Sigmoid colon (tissue), 4 donors: ENCODE results near the gene PCNX3.

Experiments used
- POLR2A ChIP-seq, 2 donors: fragments of 450-650 bp; IDR thresholded peaks; one replicate each; pipeline ENCODE4 v1.6.1; 2016; ENCODE audit warnings: antibody characterized with exemption in 2 of 2, mild to moderate bottlenecking in 2 of 2, moderate library complexity in 2 of 2
- POLR2AphosphoS5 ChIP-seq, 4 donors: sonication (generic); formaldehyde crosslinking; IDR thresholded peaks; one replicate each; pipeline ENCODE4 v1.6.1; 2017; ENCODE audit warnings: antibody characterized with exemption in 4 of 4
- TF ChIP-seq, protein P1 (sequence below), 4 experiments: fragments of 450-650 bp in 3 of 4; fragments of 200-600 bp in 1 of 4; IDR thresholded peaks; one replicate each; pipeline ENCODE4 v1.5.1; 2016 to 2019; ENCODE audit warnings: antibody characterized with exemption in 4 of 4, mild to moderate bottlenecking in 3 of 4, moderate library complexity in 2 of 4

DNA sequence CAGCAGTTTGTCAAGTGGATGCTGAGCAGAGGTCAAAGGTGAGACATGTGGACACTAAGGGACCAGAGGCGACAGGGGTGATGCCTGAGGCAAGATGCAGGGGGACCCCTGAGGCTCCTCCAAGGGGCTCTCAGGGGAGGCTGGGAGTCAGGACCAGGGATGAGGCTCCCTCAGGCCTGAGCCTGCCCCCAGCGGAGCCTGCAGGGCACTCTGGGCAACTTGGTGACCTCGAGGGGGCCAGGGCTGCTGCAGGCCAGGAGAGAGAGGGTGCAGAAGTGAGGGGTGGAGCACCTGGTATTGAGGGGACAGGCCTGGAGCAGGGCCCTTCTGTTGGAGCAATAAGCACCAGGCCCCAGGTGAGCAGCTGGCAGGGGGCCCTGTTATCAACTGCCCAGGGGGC lies 33.6 kb upstream of the PCNX3 start:
- TF ChIP-seq, protein P1, sequence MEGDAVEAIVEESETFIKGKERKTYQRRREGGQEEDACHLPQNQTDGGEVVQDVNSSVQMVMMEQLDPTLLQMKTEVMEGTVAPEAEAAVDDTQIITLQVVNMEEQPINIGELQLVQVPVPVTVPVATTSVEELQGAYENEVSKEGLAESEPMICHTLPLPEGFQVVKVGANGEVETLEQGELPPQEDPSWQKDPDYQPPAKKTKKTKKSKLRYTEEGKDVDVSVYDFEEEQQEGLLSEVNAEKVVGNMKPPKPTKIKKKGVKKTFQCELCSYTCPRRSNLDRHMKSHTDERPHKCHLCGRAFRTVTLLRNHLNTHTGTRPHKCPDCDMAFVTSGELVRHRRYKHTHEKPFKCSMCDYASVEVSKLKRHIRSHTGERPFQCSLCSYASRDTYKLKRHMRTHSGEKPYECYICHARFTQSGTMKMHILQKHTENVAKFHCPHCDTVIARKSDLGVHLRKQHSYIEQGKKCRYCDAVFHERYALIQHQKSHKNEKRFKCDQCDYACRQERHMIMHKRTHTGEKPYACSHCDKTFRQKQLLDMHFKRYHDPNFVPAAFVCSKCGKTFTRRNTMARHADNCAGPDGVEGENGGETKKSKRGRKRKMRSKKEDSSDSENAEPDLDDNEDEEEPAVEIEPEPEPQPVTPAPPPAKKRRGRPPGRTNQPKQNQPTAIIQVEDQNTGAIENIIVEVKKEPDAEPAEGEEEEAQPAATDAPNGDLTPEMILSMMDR (IDR thresholded peaks at IDR 0.05): no peak
- TF ChIP-seq POLR2AphosphoS5 (IDR thresholded peaks at IDR 0.05) (no peak), POLR2A (IDR thresholded peaks at IDR 0.05) (no peak)
